NCI-H2196 treated with DMSO at 0.1 percent for 48 hours (cell line): ENCODE results near the gene FMO5.
A peak's percentile ranks its signal among the peaks of the same experiment; 100 is the strongest.
"Not testable (repeated sequence)": the region's sequence is repeated elsewhere in the genome, so short reads cannot be mapped to it uniquely, and the experiment has no call there.

Experiments
- DNase-seq: peaks from one replicate; lab custom pipeline; 2025; ENCODE audit not compliant: unreplicated experiment; lab: John Stamatoyannopoulos, UW

FMO5 gene

GRCh38 chr1:147225193-147225730 lies at the start of gene FMO5:
TSS of gene FMO5 (minus strand) at chr1:147225339. CDS start at chr1:147225029, 310 bp downstream.
- DNase-seq: no peak

DNA sequence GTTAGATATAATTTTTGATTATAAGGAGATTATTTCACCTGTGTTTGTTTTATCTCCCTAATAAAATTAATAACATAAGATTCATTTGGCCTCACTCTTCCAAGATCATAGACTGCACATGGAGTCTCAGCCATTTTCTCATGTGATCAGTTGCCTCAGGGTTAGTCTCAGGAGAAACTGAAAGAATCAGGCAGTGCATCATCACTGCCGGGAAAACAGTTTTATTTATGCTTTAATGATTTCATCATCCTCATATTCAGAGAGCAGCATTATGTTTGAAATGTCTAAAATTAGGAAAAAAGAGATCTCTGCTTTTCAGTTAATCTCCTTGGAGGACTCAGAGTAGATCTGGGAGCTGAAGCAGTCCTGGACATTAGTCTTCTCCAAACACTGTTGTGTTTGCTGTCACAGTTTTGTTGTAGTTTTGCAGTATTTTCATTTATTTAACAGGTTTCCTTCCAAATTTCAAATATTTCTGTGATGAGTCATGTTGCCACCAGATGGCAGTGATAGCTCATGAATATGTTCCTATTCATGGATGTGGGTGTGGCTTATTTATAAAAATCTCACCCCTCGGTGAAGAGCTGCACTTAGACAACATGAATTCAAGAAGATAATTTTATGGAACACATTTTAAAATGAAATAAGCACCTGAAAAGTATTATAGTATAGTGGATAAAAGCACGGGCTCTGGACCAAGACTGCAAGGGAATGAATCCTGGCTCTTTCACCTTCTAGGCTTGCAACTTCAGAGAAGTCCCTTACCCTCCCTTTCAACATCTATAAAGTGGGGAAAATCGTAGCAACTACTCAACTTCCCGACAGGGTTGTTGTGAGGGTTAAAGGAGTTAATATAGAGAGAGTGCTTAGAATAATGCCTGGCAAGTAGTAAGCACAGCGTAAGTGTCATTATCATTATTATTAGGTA lies 48.5 kb upstream of the FMO5 start:
- peak; percentile 19 for DNase-seq

- DNase-seq: no peak
These were observed 46.9 kb upstream of the FMO5 start for GRCh38 chr1:147272042-147272441.

DNA sequence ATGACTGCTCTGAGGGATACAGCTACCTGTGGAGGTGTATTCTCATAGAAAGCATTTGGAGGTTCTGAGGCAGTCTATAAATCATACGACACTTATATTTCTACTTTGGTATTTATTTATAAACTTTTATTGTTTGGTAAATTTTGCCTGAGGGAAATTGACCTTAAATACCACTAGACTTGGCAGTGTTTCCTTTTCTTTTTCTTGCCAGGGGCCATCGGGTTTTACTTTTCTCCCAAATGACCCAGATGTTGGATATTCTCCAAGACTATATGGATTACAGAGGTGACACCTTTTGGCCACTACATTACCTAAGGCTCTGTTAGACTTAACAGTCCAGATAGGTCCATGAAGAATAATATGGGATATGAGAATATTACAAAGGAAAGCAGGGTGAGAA lies 45.6 kb upstream of the FMO5 start:
- DNase-seq: no peak

DNA sequence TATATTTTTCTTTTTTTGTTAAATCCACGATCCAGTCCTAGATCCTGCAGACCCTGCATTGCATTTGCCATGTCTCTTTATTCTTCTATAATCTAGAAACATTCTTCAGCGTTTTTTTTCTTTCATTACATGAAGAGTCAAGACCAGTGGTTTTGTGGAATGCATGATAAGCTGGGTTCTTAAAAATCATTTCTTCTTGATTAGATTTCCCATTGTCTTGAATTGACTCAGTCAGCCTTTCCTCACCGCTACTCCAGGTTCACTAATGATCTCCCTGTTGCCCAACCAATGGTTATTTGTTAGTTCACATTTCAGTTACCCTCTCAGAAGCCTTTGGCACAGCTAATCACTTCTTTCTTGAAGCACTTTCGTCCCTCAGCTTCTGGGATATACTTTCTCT lies 42.6 kb upstream of the FMO5 start:
- DNase-seq: no peak

DNA sequence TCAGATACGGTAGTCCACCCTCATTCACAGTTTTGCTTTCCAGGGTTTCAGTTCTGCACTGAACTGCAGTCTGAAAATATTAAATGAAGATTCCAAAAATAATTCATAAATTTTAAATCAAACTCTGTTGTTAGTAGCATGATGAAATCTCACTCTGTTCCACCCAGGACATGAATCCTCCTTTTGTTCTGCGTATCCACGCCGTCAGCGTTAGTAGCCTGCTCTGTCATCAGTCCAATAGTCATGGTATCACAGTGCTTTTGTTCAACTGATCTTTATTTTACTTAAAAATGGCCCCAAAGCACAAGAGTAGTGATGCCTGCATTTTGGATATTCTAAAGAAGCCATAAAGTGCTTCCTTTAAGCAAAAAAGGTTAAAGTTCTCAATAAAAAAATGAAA lies 41.2 kb upstream of the FMO5 start:
- DNase-seq: no peak

DNA sequence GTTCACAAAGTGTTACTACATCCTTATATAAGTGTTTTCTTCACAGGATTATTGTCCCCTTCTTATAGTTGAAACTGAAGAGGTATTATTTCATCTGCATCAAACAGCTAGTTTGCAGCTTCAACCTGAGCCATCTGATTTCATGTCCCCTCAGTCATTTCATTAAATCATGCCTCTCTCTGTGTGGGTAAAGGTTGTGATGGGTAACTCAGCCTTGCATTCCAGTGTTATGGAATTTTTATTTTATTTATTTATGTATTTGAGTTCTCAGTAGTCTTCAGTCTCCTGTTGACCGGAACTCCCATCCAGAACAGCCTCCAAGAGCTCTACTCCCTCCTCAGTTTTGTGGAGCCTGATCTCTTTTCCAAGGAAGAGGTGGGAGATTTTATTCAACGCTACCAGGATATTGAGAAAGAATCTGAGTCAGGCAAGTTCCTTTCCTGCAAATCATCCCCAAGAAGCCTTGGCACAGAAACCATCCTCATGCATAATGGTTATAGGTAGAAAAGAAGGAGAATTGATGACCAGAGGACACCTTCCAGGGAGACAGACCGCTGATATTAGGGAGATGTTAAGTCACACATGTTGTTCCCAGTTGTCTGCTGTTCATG lies 39.1 kb upstream of the FMO5 start:
- DNase-seq: no peak

- DNase-seq: no peak
These were observed 35.8 kb upstream of the FMO5 start for GRCh38 chr1:147260956-147261355.

DNA sequence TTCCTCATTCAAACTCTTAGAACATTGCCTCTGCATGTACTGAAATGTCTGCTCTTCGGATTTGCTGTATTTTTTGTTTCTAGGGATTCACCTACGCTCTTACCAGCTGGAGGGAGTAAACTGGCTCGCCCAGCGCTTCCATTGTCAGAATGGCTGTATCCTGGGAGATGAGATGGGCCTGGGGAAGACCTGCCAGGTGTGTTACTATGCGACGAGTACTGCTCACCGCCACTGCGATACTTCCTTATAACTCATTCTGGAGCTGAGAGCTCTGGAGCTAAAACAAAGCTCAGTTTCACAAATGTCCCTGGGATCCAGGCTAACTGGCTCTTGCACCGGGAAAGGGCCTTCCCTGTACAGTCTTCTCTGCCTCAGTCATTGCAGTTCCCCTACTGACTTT lies 27.4 kb upstream of the FMO5 start:
- DNase-seq: no peak

GRCh38 chr1:147247656-147248238 lies 22.6 kb upstream of the FMO5 start:
- DNase-seq: no peak

DNA sequence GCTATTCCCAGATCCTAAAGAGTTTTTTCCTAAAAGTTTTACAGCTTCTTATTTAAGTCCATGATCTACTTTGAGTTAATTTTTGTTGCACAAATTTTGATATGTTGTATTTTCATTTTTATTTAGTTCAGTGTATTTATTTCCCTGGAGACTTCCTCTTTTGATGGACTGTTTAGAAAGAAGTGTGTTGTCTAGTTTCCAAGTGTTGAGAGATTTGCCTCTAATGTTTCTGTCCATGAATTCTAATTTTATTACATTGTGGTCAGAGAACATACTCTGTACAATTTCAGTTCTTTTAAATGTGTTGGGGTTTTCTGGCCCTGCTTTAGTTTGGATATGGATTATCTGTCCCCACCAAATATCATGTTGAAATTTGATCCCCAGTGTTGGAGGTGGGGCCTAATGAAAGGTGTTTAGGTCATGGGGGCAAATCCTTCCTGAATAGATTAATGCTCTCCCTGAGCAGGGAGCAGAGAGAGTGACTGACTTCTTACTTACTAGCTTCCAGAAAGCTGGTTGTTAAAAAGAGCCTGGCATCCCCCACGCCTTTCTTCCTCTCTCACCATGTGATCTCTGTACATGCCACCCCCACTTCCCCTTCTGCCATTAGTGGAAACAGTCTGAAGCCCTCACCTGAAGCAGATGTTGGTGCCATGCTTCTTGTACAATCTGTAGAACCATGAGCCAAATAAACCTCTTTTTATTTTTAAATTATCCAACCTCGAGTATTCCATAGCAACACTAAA lies 21.9 kb upstream of the FMO5 start:
- no peak for DNase-seq

DNA sequence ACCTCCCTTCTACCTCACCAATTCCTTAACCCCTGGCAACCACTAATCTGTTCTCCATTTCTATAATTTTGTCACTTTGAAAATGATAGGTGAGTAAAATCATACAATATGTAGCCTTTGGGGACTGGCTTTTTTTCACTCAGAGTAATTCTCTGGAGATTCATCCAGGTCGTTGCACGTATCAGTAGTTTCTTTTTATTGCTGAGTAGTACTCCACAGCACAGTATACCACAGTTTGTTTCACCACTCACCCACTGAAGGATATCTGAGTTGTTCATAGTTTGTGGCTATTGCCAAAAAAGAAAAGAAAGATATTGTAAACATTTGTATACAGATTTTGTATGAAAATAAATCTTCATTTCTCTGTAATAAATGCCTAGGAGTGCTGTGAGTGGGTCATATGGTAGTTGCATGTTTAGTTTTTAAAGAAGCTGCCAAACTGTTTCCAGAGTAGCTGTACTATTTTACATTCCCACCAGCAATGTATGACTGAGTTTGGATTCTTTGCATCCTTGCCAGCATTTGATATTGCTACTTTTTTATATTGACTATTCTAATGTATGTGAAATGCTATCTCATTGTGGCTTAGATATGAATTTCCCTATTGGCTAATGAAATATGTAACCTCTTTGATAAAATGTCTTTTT lies 21.0 kb upstream of the FMO5 start:
- no peak for DNase-seq

GRCh38 chr1:147245586-147246021 lies 20.5 kb upstream of the FMO5 start:
- no peak for DNase-seq

- no peak for DNase-seq
These were observed 20.0 kb upstream of the FMO5 start for GRCh38 chr1:147245129-147245528.

GRCh38 chr1:147243841-147244240 lies 18.7 kb upstream of the FMO5 start:
- DNase-seq: no peak

- no peak for DNase-seq
These were observed 18.1 kb upstream of the FMO5 start for GRCh38 chr1:147243228-147243685.

DNA sequence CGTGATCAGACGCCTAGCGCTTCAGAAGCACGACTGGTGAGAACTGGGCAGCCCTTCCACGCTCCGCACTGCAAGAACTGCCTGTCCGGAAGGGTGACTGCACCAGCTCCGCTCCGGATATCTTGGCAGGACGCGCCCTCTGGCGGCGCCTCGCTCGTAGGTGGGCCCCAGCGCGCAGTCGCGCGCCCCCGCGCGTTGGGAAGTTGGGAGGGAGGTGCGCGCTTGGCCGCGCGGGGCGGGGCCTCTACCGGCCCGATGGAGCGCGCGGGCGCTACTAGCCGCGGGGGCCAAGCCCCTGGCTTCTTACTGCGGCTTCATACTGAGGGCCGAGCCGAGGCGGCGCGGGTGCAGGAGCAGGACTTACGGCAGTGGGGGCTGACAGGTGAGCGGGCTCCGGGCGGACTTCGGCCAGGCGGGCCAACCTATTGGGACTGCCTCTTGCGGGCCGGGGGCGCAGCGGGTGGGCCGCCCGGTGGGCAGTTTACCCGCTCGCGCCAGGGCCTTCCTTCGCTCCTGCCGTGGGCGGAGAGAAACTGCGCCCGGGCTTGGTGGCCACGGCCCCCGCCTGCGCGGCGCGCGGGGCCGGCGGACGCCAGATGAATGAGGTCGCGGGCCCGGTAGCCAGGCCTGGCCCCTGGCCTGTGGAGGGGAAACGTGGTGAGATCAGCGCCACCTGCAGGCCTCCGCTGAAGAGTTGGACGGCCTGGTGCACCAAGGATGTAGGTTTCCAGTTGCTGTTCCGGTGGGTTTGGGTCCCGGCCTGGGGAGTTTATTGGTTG lies 17.5 kb upstream of the FMO5 start, which contains the start of gene CHD1L:
Gene CHD1L (plus strand): TSS at position 236 of the 779 bp plus-strand sequence. CDS start 20 bp downstream, at position 256.
- DNase-seq: peak; percentile 82

DNA sequence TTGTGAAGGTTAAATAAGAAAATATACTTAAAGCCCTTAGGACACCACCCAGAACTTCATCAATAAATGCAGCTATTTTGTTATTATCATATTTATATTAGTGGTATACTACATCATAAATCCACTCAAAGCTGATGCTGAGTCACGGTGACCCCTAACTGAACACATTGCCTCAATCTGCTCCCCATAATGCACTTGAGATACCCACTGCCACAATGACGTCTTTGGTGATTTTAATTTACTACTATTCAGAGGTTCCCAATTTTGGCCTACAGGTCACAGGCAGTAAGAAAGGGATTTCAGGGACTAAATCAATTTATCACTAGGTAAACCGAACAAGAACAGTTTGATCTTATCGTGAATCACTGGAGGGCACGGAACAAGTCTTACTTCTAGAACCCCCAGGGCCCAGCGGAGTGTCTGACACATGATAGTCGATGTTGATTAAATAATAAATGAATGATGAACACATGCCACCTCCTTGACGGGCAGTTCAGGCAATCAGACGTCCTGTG lies 16.9 kb upstream of the FMO5 start:
- DNase-seq: no peak

- not testable (repeated sequence) for DNase-seq
These were observed 15.1 kb upstream of the FMO5 start for GRCh38 chr1:147240131-147240721.
